ENCODE data around the gene MTIF2. TPM values are rescaled to one million over a fixed set of nuclear protein-coding genes. Genes with fewer than 3 reads are reported as not detected.
"Not testable (repeated sequence)": the region's sequence is repeated elsewhere in the genome, so short reads cannot be mapped to it uniquely, and the experiment has no call there.

The MTIF2 gene
- total RNA-seq, 1 experiment from 2014 or later = 49.8 TPM

GRCh38 chr2:55259586-55259985 lies 9.4 kb downstream of the MTIF2 start:
- ATAC-seq; H3K9ac ChIP-seq (ENCODE audit: low read length); BruUV-seq (replicated peaks); H3K9me3 ChIP-seq (ENCODE audit: control insufficient read depth in 1 of 2, insufficient read depth in 1 of 2, low read depth in 1 of 2, low read length in 2 of 2); intact Hi-C loops (cut with micrococcal nuclease); H3K27me3 ChIP-seq (ENCODE audit: insufficient read depth, low read length); DNase-seq (ENCODE audit: low read depth, low spot score); H3K79me2 ChIP-seq (ENCODE audit: insufficient read depth, low read length); H3K4me1 ChIP-seq (ENCODE audit: control insufficient read depth in 1 of 2, insufficient read depth in 2 of 2, low read length in 2 of 2); H4K20me1 ChIP-seq (ENCODE audit: insufficient read depth); POLR2A ChIA-PET; H3K4me2 ChIP-seq (ENCODE audit: low read length); H3K9me2 ChIP-seq (ENCODE audit: insufficient read depth); H3K4me3 ChIP-seq (replicated peaks in 1 of 2; ENCODE audit: low read depth in 1 of 2, low read length in 2 of 2); H2AFZ ChIP-seq (ENCODE audit: low read depth, low read length, poor library complexity, severe bottlenecking); H3K27ac ChIP-seq (ENCODE audit: low read depth, low read length); CTCF ChIA-PET: not testable (repeated sequence)
- peaks cover 16 to 28% of the 10 kb centered on the region in 2 experiments for H3K36me3 ChIP-seq (ENCODE audit: control insufficient read depth in 1 of 2, insufficient read depth in 2 of 2, low read length in 2 of 2)
- RAD21 ChIA-PET (ENCODE audit: low non-redundant PET in 1 of 2, low total read pairs in 2 of 2, uncharacterized antibody in 2 of 2, unreplicated experiment in 2 of 2) = interaction anchor here in 1 of 2 experiments (0.6 kb wide), 1 partner anchor 9 kb away, joined by 4 read pairs; no protein-coding TSS in a partner anchor

- ChIA-PET POLR2A (no interaction called here), CTCF (no interaction called here), RAD21 (ENCODE audit: low non-redundant PET in 1 of 2, low total read pairs in 2 of 2, uncharacterized antibody in 2 of 2, unreplicated experiment in 2 of 2) (no interaction called here)
- ATAC-seq = no peak
- H3K4me3 ChIP-seq (replicated peaks in 1 of 2; ENCODE audit: low read depth in 1 of 2, low read length in 2 of 2) = no peak overlapping the region
- intact Hi-C loops (cut with micrococcal nuclease) = no loop called here
- BruUV-seq (replicated peaks) = no TSS peak
- no peaks in the 10 kb centered on the region for H3K9me3 ChIP-seq (ENCODE audit: control insufficient read depth in 1 of 2, insufficient read depth in 1 of 2, low read depth in 1 of 2, low read length in 2 of 2)
- no peaks in the 10 kb centered on the region for H3K9me2 ChIP-seq (ENCODE audit: insufficient read depth)
- no peaks in the 10 kb centered on the region for H4K20me1 ChIP-seq (ENCODE audit: insufficient read depth)
- H3K27me3 ChIP-seq (ENCODE audit: insufficient read depth, low read length) = no peaks in the 10 kb centered on the region
- no peak overlapping the region for H3K4me2 ChIP-seq (ENCODE audit: low read length)
- no peak for DNase-seq (ENCODE audit: low read depth, low spot score)
- H3K9ac ChIP-seq (ENCODE audit: low read length) = no peak overlapping the region
- no peak overlapping the region for H3K27ac ChIP-seq (ENCODE audit: low read depth, low read length)
- H3K79me2 ChIP-seq (ENCODE audit: insufficient read depth, low read length) = no peaks in the 10 kb centered on the region
- peaks cover 9 to 18% of the 10 kb centered on the region in 2 experiments; a peak in 3 of 4 replicates for H3K36me3 ChIP-seq (ENCODE audit: control insufficient read depth in 1 of 2, insufficient read depth in 2 of 2, low read length in 2 of 2)
- H2AFZ ChIP-seq (ENCODE audit: low read depth, low read length, poor library complexity, severe bottlenecking) = no peak overlapping the region
- no peaks in the 10 kb centered on the region for H3K4me1 ChIP-seq (ENCODE audit: control insufficient read depth in 1 of 2, insufficient read depth in 2 of 2, low read length in 2 of 2)
- TF ChIP-seq CEBPB (IDR thresholded peaks at IDR 0.05; ENCODE audit: low read depth) (no peak), MAX (IDR thresholded peaks at IDR 0.05) (no peak), EZH2phosphoT487 (IDR thresholded peaks at IDR 0.05; ENCODE audit: borderline replicate concordance) (no peak), ZFX (IDR thresholded peaks at IDR 0.05) (no peak), ATF3 (IDR thresholded peaks at IDR 0.05) (no peak), TCF7L2 (IDR thresholded peaks at IDR 0.05; ENCODE audit: borderline replicate concordance, extremely low read depth, insufficient read depth, insufficient read length) (no peak), POLR2AphosphoS5 (IDR thresholded peaks at IDR 0.05; ENCODE audit: low read depth, low read length) (no peak), CTCF (IDR thresholded peaks at IDR 0.05 in 2 of 3, conservative IDR thresholded peaks at IDR 0.05 in 1 of 3; ENCODE audit: borderline replicate concordance in 1 of 3, insufficient read depth in 1 of 3, low read depth in 2 of 3, low read length in 2 of 3) (no peak), SRF (IDR thresholded peaks at IDR 0.05; ENCODE audit: low read depth) (no peak), ZBTB33 (IDR thresholded peaks at IDR 0.05; ENCODE audit: extremely low read depth, insufficient replicate concordance, low read length) (no peak), SIN3A (IDR thresholded peaks at IDR 0.05; ENCODE audit: low read depth) (no peak), REST (IDR thresholded peaks at IDR 0.05; ENCODE audit: low read depth) (no peak)
These were observed 16.2 kb downstream of the MTIF2 start for GRCh38 chr2:55252832-55253231.
